ENCODE measurements around the gene BRD3OS. TPM values are rescaled to one million over a fixed set of nuclear protein-coding genes. Genes with fewer than 3 reads are reported as not detected.

BRD3OS gene
- total RNA-seq, 1 donor from 2014 or later: 11.4 TPM

DNA sequence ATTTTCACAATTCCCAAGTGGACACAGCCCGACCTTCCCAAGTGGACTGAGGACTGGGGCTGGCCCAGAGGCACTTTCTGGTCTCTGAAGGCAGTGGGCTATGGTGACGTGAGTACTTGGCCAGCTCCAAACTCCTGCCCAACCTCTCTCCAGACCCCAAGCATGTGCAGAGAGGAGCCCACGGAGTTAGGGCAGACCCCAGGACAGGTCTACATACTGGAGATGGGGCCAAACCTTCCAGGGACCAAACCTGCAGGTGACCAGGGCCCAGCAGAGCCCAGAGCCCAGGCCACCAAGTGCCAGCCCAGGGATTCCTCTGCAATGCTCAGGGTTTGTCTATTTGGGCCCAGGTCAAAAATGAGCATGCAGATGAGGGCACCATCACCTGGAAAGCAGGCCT is 27.2 kb downstream of the BRD3OS start:
- H3K4me3 Mint-ChIP-seq (ENCODE audit: unreplicated experiment): no peak overlapping the region
- H3K9me3 Mint-ChIP-seq (ENCODE audit: unreplicated experiment): no peaks in the 10 kb centered on the region
- H3K27me3 Mint-ChIP-seq (ENCODE audit: unreplicated experiment): peaks cover 5% of the 10 kb centered on the region
- H3K27ac Mint-ChIP-seq (ENCODE audit: unreplicated experiment): no peak overlapping the region
- DNase-seq (ENCODE audit: low spot score): no peak
- TF ChIP-seq, protein P1, sequence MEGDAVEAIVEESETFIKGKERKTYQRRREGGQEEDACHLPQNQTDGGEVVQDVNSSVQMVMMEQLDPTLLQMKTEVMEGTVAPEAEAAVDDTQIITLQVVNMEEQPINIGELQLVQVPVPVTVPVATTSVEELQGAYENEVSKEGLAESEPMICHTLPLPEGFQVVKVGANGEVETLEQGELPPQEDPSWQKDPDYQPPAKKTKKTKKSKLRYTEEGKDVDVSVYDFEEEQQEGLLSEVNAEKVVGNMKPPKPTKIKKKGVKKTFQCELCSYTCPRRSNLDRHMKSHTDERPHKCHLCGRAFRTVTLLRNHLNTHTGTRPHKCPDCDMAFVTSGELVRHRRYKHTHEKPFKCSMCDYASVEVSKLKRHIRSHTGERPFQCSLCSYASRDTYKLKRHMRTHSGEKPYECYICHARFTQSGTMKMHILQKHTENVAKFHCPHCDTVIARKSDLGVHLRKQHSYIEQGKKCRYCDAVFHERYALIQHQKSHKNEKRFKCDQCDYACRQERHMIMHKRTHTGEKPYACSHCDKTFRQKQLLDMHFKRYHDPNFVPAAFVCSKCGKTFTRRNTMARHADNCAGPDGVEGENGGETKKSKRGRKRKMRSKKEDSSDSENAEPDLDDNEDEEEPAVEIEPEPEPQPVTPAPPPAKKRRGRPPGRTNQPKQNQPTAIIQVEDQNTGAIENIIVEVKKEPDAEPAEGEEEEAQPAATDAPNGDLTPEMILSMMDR (IDR thresholded peaks at IDR 0.05; ENCODE audit: unreplicated experiment): no peak
- H3K36me3 Mint-ChIP-seq (ENCODE audit: low read depth, unreplicated experiment): peaks cover 19% of the 10 kb centered on the region
- peaks cover 7% of the 10 kb centered on the region for H3K4me1 Mint-ChIP-seq (ENCODE audit: unreplicated experiment)

DNA sequence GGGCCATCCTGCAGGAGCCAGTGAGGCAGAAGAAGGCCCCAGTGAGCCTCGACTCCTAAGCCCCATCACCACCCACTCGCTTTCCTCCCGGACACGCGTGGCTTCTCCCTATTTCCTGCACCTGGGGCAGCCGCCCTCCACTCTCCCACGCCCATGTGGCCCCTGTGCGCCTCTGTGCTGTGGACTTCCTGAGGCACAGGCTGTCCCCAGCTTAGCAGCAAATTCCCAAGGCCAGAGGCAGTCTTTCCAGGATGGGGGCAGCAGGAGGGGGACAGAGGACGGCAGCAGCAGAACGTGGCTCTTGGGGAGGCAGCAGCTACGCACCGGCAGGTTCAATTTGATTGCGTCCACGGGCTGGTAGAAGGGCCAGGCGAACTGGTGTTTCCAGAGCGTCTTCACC is 27.7 kb downstream of the BRD3OS start:
- TF ChIP-seq, protein P1 (IDR thresholded peaks at IDR 0.05; ENCODE audit: unreplicated experiment): no peak
- H3K27me3 Mint-ChIP-seq (ENCODE audit: unreplicated experiment): peaks cover 5% of the 10 kb centered on the region
- no peak overlapping the region for H3K27ac Mint-ChIP-seq (ENCODE audit: unreplicated experiment)
- H3K36me3 Mint-ChIP-seq (ENCODE audit: low read depth, unreplicated experiment): peaks cover 16% of the 10 kb centered on the region
- H3K4me1 Mint-ChIP-seq (ENCODE audit: unreplicated experiment): peaks cover 7% of the 10 kb centered on the region
- H3K4me3 Mint-ChIP-seq (ENCODE audit: unreplicated experiment): no peak overlapping the region
- H3K9me3 Mint-ChIP-seq (ENCODE audit: unreplicated experiment): no peaks in the 10 kb centered on the region
- no peak for DNase-seq (ENCODE audit: low spot score)

DNA sequence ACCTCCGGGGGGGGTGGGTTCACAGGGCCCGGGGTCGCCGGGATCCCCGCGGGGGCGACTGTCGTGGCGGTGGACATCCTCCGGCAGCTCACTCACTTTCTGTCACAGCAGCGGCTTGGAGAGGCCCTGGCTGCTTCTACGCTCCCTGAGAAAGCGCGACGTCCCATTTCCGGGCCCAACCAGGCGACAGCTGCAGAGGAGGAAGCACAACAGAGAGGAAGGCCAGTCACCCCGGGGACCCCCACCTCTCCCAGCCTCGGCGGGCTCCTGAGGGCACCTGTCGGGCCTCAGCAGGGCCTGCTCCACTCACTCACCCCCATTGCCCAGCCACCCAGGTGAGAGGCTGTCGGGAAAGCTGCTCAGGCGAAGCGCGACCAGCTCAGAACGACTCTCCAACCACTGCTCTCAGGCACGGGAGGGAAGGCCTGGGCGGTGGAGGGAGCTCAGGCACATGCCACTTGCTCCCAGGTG is 28.2 kb downstream of the BRD3OS start:
- Mint-ChIP-seq H3K27me3 (ENCODE audit: unreplicated experiment) (peaks cover 5% of the 10 kb centered on the region), H3K27ac (ENCODE audit: unreplicated experiment) (no peak overlapping the region), H3K4me3 (ENCODE audit: unreplicated experiment) (no peak overlapping the region), H3K4me1 (ENCODE audit: unreplicated experiment) (peaks cover 7% of the 10 kb centered on the region), H3K9me3 (ENCODE audit: unreplicated experiment) (no peaks in the 10 kb centered on the region), H3K36me3 (ENCODE audit: low read depth, unreplicated experiment) (peaks cover 12% of the 10 kb centered on the region)
- no peak for DNase-seq (ENCODE audit: low spot score)
- TF ChIP-seq, protein P1 (IDR thresholded peaks at IDR 0.05; ENCODE audit: unreplicated experiment): no peak

DNA sequence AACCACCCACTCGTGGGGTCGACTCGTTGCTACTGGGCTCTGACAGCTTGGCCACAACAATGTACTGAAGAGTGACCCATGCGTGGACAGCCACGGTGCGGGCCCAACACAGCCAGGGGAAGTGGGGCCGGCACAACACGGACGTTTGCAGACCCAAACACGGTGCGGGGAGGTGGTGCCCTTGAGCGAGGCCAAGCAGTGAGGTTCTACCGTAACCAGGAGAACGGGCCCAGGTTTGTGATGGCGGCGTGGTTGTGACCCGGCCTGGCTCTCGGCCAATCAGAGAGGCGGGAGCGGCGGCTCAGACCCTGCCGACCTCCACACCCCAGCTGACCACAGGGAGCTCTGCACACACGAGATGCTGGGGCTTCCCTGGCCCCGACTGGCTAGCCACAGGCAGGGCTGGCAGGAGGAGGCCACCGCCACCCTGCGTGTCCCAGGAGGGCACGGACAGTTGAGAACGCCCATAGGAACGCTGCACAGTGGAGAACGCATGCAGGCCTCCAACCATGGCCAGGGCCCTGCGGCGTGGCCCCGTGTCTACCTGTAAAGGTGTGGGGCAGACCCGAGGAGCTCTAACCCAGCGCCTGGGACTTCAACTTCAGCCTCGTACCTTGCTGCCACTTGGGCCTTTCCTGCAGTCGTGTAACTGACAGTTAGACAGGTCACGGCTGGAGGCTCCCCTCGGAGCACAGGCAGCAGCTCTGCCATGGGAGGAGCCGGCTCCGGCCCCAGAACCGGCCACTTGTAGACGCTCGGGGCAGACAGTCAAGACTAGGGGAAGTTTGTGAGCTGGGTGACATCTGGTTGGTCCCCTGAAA is 28.9 kb downstream of the BRD3OS start:
- no peak for DNase-seq (ENCODE audit: low spot score)
- peaks cover 12% of the 10 kb centered on the region for H3K36me3 Mint-ChIP-seq (ENCODE audit: low read depth, unreplicated experiment)
- H3K4me3 Mint-ChIP-seq (ENCODE audit: unreplicated experiment): no peak overlapping the region
- H3K9me3 Mint-ChIP-seq (ENCODE audit: unreplicated experiment): no peaks in the 10 kb centered on the region
- no peak overlapping the region for H3K27ac Mint-ChIP-seq (ENCODE audit: unreplicated experiment)
- peaks cover 7% of the 10 kb centered on the region for H3K27me3 Mint-ChIP-seq (ENCODE audit: unreplicated experiment)
- H3K4me1 Mint-ChIP-seq (ENCODE audit: unreplicated experiment): peaks cover 7% of the 10 kb centered on the region
- TF ChIP-seq, protein P1 (IDR thresholded peaks at IDR 0.05; ENCODE audit: unreplicated experiment): no peak

All from endothelial cell (in vitro differentiated cells).